ENCODE results near the gene SAE1. TPM values are rescaled to one million over a fixed set of nuclear protein-coding genes. Genes with fewer than 3 reads are reported as not detected.

SAE1 gene
- total RNA-seq, 1 experiment from 2014 or later, result 148 TPM

- no peak overlapping the region for H2AFZ ChIP-seq
- intact Hi-C loops (cut with micrococcal nuclease; ENCODE audit: unreplicated experiment), result loop anchor here (1.0 to 10.0 kb wide), 4 partner anchors 46 to 271 kb away; partner anchors contain the start of gene AP2S1
These were observed 5.0 kb upstream of the SAE1 start for GRCh38 chr19:47125669-47125938.

GRCh38 chr19:47129579-47129978 lies 1.1 kb upstream of the SAE1 start:
- Histone ChIP-seq H3K4me3 (no peak overlapping the region), H3K4me2 (no peak overlapping the region), H3F3A (ENCODE audit: insufficient read depth, low read depth) (peaks cover 22% of the 10 kb centered on the region), H3K9me3 (ENCODE audit: insufficient read depth, low read depth) (no peaks in the 10 kb centered on the region), H3K27ac (no peak overlapping the region), H3K36me3 (ENCODE audit: low read depth) (0 out of 2 replicates have a peak, but pooled peaks cover 5% of the 10 kb centered on the region), H3K4me1 (replicated peaks; ENCODE audit: insufficient read depth) (peaks cover 35% of the 10 kb centered on the region), H2AFZ (no peak overlapping the region), H3K79me2 (ENCODE audit: low read depth) (peaks cover 39% of the 10 kb centered on the region), H3K27me3 (ENCODE audit: insufficient read depth, low read depth) (no peaks in the 10 kb centered on the region), H4K20me1 (ENCODE audit: insufficient read depth) (no peaks in the 10 kb centered on the region; the same call in 1 of the 2 replicates), H3K9me2 (ENCODE audit: insufficient read depth) (no peaks in the 10 kb centered on the region)
- no TSS peak for BruUV-seq (replicated peaks)
- ChIA-PET POLR2A (ENCODE audit: unreplicated experiment) (no interaction called here), CTCF (interaction anchor here (0.6 kb wide), 1 partner anchor 227 kb away, joined by 4 read pairs; no protein-coding TSS in a partner anchor)
- intact Hi-C loops (cut with micrococcal nuclease; ENCODE audit: unreplicated experiment), result loop anchor here (10.0 kb wide), 1 partner anchor 275 kb away; the partner anchor contains the start of gene AP2S1
- DNase-seq, result no peak
- TF ChIP-seq, protein P1, sequence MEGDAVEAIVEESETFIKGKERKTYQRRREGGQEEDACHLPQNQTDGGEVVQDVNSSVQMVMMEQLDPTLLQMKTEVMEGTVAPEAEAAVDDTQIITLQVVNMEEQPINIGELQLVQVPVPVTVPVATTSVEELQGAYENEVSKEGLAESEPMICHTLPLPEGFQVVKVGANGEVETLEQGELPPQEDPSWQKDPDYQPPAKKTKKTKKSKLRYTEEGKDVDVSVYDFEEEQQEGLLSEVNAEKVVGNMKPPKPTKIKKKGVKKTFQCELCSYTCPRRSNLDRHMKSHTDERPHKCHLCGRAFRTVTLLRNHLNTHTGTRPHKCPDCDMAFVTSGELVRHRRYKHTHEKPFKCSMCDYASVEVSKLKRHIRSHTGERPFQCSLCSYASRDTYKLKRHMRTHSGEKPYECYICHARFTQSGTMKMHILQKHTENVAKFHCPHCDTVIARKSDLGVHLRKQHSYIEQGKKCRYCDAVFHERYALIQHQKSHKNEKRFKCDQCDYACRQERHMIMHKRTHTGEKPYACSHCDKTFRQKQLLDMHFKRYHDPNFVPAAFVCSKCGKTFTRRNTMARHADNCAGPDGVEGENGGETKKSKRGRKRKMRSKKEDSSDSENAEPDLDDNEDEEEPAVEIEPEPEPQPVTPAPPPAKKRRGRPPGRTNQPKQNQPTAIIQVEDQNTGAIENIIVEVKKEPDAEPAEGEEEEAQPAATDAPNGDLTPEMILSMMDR (conservative IDR thresholded peaks at IDR 0.05), result no peak
- TF ChIP-seq EZH2 (IDR thresholded peaks at IDR 0.05; ENCODE audit: low read depth), result no peak

More at GRCh38 chr19:47125669-47125938, 5.0 kb upstream of the SAE1 start:
- Histone ChIP-seq H3K4me1 (replicated peaks; ENCODE audit: insufficient read depth) (peaks cover 35% of the 10 kb centered on the region), H3K9me3 (ENCODE audit: insufficient read depth, low read depth) (no peaks in the 10 kb centered on the region), H3K79me2 (ENCODE audit: low read depth) (no peaks in the 10 kb centered on the region), H3K27me3 (ENCODE audit: insufficient read depth, low read depth) (no peaks in the 10 kb centered on the region), H3K4me3 (no peak overlapping the region), H3K4me2 (peak overlapping the region; percentile 55; the same call in 1 of the 2 replicates), H3K36me3 (ENCODE audit: low read depth) (no peaks in the 10 kb centered on the region), H3K9me2 (ENCODE audit: insufficient read depth) (no peaks in the 10 kb centered on the region), H4K20me1 (ENCODE audit: insufficient read depth) (no peaks in the 10 kb centered on the region), H3F3A (ENCODE audit: insufficient read depth, low read depth) (peaks cover 40% of the 10 kb centered on the region), H3K27ac (no peak overlapping the region)
- POLR2A ChIA-PET (ENCODE audit: unreplicated experiment), result no interaction called here
- BruUV-seq (replicated peaks), result no TSS peak
- CTCF ChIA-PET, result interaction anchor here (0.9 to 1.4 kb wide), 4 partner anchors 12 to 118 kb away, joined by 3 to 9 read pairs (median 4); no protein-coding TSS in a partner anchor
- TF ChIP-seq, protein P1 (conservative IDR thresholded peaks at IDR 0.05), result no peak
- TF ChIP-seq EZH2 (IDR thresholded peaks at IDR 0.05; ENCODE audit: low read depth), result no peak
- no peak for DNase-seq

DNA sequence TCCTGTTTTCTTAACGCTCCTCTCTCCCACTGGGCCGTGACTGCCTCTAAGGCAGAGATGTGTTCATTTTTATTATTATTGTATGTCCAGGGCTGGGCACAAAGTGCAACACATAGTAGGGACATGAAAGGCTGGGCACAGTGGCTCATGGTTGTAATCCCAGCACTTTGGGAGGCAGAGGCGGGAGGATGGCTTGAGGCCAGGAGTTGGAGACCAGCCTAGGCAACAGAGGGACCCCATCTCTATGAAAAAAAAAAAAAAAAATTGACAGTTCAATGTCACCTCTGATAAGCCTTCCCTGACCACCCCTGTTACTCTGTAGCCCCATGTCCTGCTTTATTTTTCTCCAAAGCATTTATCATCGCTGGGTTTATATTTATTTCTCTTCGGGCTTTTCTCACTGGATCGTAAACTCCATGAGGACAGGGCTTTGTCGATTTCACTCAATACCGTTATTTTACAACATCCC lies 481 bp upstream of the SAE1 start:
- DNase-seq, result no peak
- H3K4me3 ChIP-seq, result peak overlapping the region; percentile 86; the same call in 1 of the 2 replicates
- H3K36me3 ChIP-seq (ENCODE audit: low read depth), result 0 out of 2 replicates have a peak, but pooled peaks cover 5% of the 10 kb centered on the region
- intact Hi-C loops (cut with micrococcal nuclease; ENCODE audit: unreplicated experiment), result loop anchor here (1.0 kb wide), 1 partner anchor 94 kb away; no protein-coding TSS in a partner anchor
- TF ChIP-seq, protein P1 (conservative IDR thresholded peaks at IDR 0.05), result no peak
- TF ChIP-seq EZH2 (IDR thresholded peaks at IDR 0.05; ENCODE audit: low read depth), result no peak
- ChIA-PET POLR2A (ENCODE audit: unreplicated experiment) (interaction anchor here (0.6 kb wide), 1 partner anchor 19 kb away, joined by 22 read pairs; no protein-coding TSS in a partner anchor), CTCF (no interaction called here)
- peaks cover 35% of the 10 kb centered on the region for H3K4me1 ChIP-seq (replicated peaks; ENCODE audit: insufficient read depth)
- H4K20me1 ChIP-seq (ENCODE audit: insufficient read depth), result no peaks in the 10 kb centered on the region; the same call in 1 of the 2 replicates
- no peaks in the 10 kb centered on the region for H3K27me3 ChIP-seq (ENCODE audit: insufficient read depth, low read depth)
- no TSS peak for BruUV-seq (replicated peaks)
- H2AFZ ChIP-seq, result no peak overlapping the region
- peaks cover 44% of the 10 kb centered on the region for H3K79me2 ChIP-seq (ENCODE audit: low read depth)
- H3K9me3 ChIP-seq (ENCODE audit: insufficient read depth, low read depth), result no peaks in the 10 kb centered on the region
- no peak overlapping the region for H3K27ac ChIP-seq
- no peaks in the 10 kb centered on the region for H3K9me2 ChIP-seq (ENCODE audit: insufficient read depth)
- peaks cover 21% of the 10 kb centered on the region for H3F3A ChIP-seq (ENCODE audit: insufficient read depth, low read depth)
- H3K4me2 ChIP-seq, result peak overlapping the region; percentile 79; the same call in 1 of the 2 replicates

Measured in PC-9 (cell line).